ENCODE results near the gene TXN2.
A peak's percentile ranks its signal among the peaks of the same experiment; 100 is the strongest.
"Not testable (repeated sequence)": the region's sequence is repeated elsewhere in the genome, so short reads cannot be mapped to it uniquely, and the experiment has no call there.

The TXN2 gene

GRCh38 chr22:36481393-36482168, at the start of gene TXN2:
TSS of gene TXN2 (minus strand) at chr22:36481640. CDS start at chr22:36480837, 803 bp downstream.
- Histone ChIP-seq H3K4me3 (ENCODE audit: low read length) (peak within 1 kb of the TSS; percentile 52), H3K36me3 (ENCODE audit: control insufficient read depth, insufficient read depth, low read length) (peaks cover 4% of the 10 kb centered on the region), H3K4me1 (ENCODE audit: control insufficient read depth, insufficient read depth, low read length) (peaks cover 10% of the 10 kb centered on the region), H3K27me3 (ENCODE audit: control insufficient read depth, insufficient read depth, low read length) (no peaks in the 10 kb centered on the region), H3K9ac (ENCODE audit: low read length) (peak within 1 kb of the TSS; percentile 90), H3K9me3 (ENCODE audit: control insufficient read depth, low read length) (no peaks in the 10 kb centered on the region)

- H3K9ac ChIP-seq (ENCODE audit: low read length): peak within 1 kb of the TSS; percentile 97
- H3K27me3 ChIP-seq (ENCODE audit: control insufficient read depth, insufficient read depth, low read length): no peaks in the 10 kb centered on the region
- peaks cover 4% of the 10 kb centered on the region for H3K4me1 ChIP-seq (ENCODE audit: control insufficient read depth, insufficient read depth, low read length)
- no peaks in the 10 kb centered on the region for H3K9me3 ChIP-seq (ENCODE audit: control insufficient read depth, low read length)
- H3K36me3 ChIP-seq (ENCODE audit: control insufficient read depth, insufficient read depth, low read length): peaks cover 10% of the 10 kb centered on the region
- H3K4me3 ChIP-seq (ENCODE audit: low read length): peak within 1 kb of the TSS; percentile 94
Observed at GRCh38 chr22:36528795-36529751, 47.6 kb upstream of the TXN2 start, which contains the start of gene EIF3D. TSS of gene EIF3D (minus strand) at chr22:36529166. CDS start at chr22:36526121, 3,045 bp downstream.

DNA sequence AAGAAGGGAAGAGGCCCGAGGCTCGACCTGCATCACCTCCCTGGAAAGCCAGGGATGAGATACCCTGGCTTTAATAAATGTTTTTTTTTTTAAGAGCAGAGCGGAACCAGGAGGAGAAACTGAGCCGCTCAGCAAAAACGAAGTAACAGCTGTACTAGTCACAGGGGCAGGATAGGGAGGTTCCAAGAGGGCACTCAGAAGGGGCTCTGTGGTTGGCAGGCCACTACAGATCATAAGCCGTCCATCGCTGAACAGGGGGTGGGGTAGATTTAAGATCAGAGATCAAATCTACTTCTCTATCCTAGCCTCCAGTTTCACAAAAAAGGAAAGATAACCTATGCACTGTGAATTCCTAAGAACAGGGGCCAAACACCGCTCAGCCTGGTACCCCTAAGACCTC, 46.9 kb upstream of the TXN2 start:
- Histone ChIP-seq H3K4me1 (ENCODE audit: control insufficient read depth, insufficient read depth, low read length) (peaks cover 4% of the 10 kb centered on the region), H3K9ac (ENCODE audit: low read length) (peak overlapping the region; percentile 97), H3K9me3 (ENCODE audit: control insufficient read depth, low read length) (no peaks in the 10 kb centered on the region), H3K36me3 (ENCODE audit: control insufficient read depth, insufficient read depth, low read length) (peaks cover 16% of the 10 kb centered on the region), H3K27me3 (ENCODE audit: control insufficient read depth, insufficient read depth, low read length) (no peaks in the 10 kb centered on the region), H3K4me3 (ENCODE audit: low read length) (peak overlapping the region; percentile 94)

- no peaks in the 10 kb centered on the region for H3K9me3 ChIP-seq (ENCODE audit: control insufficient read depth, low read length)
- H3K4me1 ChIP-seq (ENCODE audit: control insufficient read depth, insufficient read depth, low read length): no peaks in the 10 kb centered on the region
Observed at GRCh38 chr22:36522662-36523061, 41.2 kb upstream of the TXN2 start.

GRCh38 chr22:36520423-36520822, 39.0 kb upstream of the TXN2 start:
- Histone ChIP-seq H3K9ac (ENCODE audit: low read length) (no peak overlapping the region), H3K4me1 (ENCODE audit: control insufficient read depth, insufficient read depth, low read length) (no peaks in the 10 kb centered on the region), H3K9me3 (ENCODE audit: control insufficient read depth, low read length) (no peaks in the 10 kb centered on the region), H3K4me3 (ENCODE audit: low read length) (no peak overlapping the region), H3K36me3 (ENCODE audit: control insufficient read depth, insufficient read depth, low read length) (peaks cover 41% of the 10 kb centered on the region), H3K27me3 (ENCODE audit: control insufficient read depth, insufficient read depth, low read length) (no peaks in the 10 kb centered on the region)

More at GRCh38 chr22:36522662-36523061, 41.2 kb upstream of the TXN2 start:
- Histone ChIP-seq H3K4me3 (ENCODE audit: low read length) (no peak overlapping the region), H3K9ac (ENCODE audit: low read length) (no peak overlapping the region), H3K27me3 (ENCODE audit: control insufficient read depth, insufficient read depth, low read length) (no peaks in the 10 kb centered on the region), H3K36me3 (ENCODE audit: control insufficient read depth, insufficient read depth, low read length) (peaks cover 37% of the 10 kb centered on the region)

DNA sequence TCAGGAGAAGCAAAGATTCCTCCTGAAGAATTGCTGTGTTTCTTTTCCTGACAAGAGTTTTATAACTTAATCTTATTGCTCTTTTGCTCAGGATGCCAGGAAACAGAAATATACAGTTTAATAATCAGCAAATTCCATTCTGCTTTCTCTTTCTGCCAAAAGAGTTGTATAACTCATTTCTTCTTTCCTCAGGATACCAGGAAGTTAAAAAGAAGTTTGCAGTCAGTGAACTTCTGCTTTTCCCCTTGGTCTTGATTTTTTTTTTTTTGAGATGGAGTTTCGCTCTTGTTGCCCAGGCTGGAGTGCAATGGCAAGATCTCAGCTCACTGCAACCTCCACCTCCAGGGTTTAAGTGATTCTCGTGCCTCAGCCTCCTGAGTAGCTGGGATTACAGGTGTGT, 38.5 kb upstream of the TXN2 start:
- peaks cover 39% of the 10 kb centered on the region for H3K36me3 ChIP-seq (ENCODE audit: control insufficient read depth, insufficient read depth, low read length)
- H3K27me3 ChIP-seq (ENCODE audit: control insufficient read depth, insufficient read depth, low read length); H3K4me1 ChIP-seq (ENCODE audit: control insufficient read depth, insufficient read depth, low read length); H3K9me3 ChIP-seq (ENCODE audit: control insufficient read depth, low read length); H3K9ac ChIP-seq (ENCODE audit: low read length); H3K4me3 ChIP-seq (ENCODE audit: low read length): not testable (repeated sequence)

- Histone ChIP-seq H3K9me3 (ENCODE audit: control insufficient read depth, low read length) (no peaks in the 10 kb centered on the region), H3K9ac (ENCODE audit: low read length) (no peak overlapping the region), H3K27me3 (ENCODE audit: control insufficient read depth, insufficient read depth, low read length) (no peaks in the 10 kb centered on the region), H3K36me3 (ENCODE audit: control insufficient read depth, insufficient read depth, low read length) (peaks cover 46% of the 10 kb centered on the region), H3K4me3 (ENCODE audit: low read length) (no peak overlapping the region), H3K4me1 (ENCODE audit: control insufficient read depth, insufficient read depth, low read length) (no peaks in the 10 kb centered on the region)
Observed at GRCh38 chr22:36514766-36515165, 33.3 kb upstream of the TXN2 start.

- Histone ChIP-seq H3K4me3 (ENCODE audit: low read length) (no peak overlapping the region), H3K9ac (ENCODE audit: low read length) (no peak overlapping the region), H3K36me3 (ENCODE audit: control insufficient read depth, insufficient read depth, low read length) (peaks cover 32% of the 10 kb centered on the region), H3K4me1 (ENCODE audit: control insufficient read depth, insufficient read depth, low read length) (no peaks in the 10 kb centered on the region), H3K9me3 (ENCODE audit: control insufficient read depth, low read length) (no peaks in the 10 kb centered on the region), H3K27me3 (ENCODE audit: control insufficient read depth, insufficient read depth, low read length) (no peaks in the 10 kb centered on the region)
Observed at GRCh38 chr22:36512991-36513390, 31.6 kb upstream of the TXN2 start.

DNA sequence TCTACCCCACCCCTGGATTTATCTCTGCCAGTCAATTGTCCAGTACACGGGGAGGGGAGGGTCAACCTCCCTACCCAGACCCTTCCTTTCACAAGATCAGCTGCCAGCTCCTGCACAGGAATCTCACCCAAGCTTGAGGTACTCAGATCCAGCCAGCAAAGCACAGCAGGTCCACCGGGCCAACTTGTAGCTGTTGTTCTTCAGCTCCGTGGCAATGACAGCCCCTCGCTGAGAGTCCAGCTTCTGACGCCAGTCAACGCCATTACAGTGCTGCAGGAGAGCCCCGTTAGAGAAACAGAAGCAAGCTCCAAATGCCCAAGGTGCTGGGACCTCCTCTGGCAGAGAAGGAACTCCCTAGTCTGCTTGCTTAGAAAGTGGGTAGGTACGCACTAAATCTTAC, 30.9 kb upstream of the TXN2 start:
- H3K4me1 ChIP-seq (ENCODE audit: control insufficient read depth, insufficient read depth, low read length): peaks cover 3% of the 10 kb centered on the region
- H3K36me3 ChIP-seq (ENCODE audit: control insufficient read depth, insufficient read depth, low read length): peaks cover 32% of the 10 kb centered on the region
- H3K4me3 ChIP-seq (ENCODE audit: low read length): no peak overlapping the region
- no peaks in the 10 kb centered on the region for H3K27me3 ChIP-seq (ENCODE audit: control insufficient read depth, insufficient read depth, low read length)
- H3K9me3 ChIP-seq (ENCODE audit: control insufficient read depth, low read length): no peaks in the 10 kb centered on the region
- no peak overlapping the region for H3K9ac ChIP-seq (ENCODE audit: low read length)

DNA sequence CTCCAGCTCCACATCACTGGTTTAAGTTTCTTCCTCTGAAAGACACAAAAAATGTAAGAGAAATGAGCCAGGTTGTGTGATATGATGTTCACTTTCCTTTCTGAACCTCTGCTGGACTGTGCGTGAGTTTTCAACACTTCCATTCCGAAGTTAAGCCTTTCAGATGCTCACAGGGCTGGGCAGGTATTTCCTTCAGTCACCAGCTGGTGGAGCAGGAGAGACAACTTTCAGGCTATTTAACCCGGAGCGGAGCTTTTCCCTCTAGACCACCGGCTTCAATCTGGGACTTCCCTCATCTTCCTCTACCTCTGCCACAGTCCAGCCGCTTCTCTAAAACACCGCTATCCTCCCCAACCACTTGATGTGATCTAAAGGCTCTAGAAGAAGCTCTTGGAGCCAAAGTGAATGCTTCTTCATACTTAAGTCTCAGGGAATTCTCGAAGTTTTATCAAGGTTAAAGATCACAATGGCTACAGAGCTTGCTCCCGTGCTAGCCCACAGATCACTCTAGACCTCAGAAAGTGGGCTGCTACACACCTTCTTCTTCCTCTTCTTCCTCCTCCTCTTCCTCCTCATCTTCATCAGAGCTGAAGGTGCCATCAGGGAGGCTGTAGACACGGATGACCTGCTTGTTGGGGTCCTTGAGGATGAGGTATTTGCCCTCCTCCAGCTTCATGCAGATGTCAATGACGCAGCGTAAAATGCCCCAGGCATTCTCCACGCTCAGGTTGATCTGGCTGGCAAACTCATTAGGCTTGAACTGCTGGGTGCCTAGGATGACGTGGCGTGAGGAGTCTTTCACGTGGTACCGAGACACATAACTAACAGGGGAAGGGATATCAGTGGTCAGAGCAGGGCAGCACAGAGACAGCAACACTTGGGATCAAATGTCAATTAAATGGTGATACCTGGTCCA, 29.8 kb upstream of the TXN2 start:
- no peak overlapping the region for H3K4me3 ChIP-seq (ENCODE audit: low read length)
- no peak overlapping the region for H3K9ac ChIP-seq (ENCODE audit: low read length)
- H3K9me3 ChIP-seq (ENCODE audit: control insufficient read depth, low read length): no peaks in the 10 kb centered on the region
- peaks cover 10% of the 10 kb centered on the region for H3K4me1 ChIP-seq (ENCODE audit: control insufficient read depth, insufficient read depth, low read length)
- H3K27me3 ChIP-seq (ENCODE audit: control insufficient read depth, insufficient read depth, low read length): no peaks in the 10 kb centered on the region
- peaks cover 29% of the 10 kb centered on the region for H3K36me3 ChIP-seq (ENCODE audit: control insufficient read depth, insufficient read depth, low read length)

DNA sequence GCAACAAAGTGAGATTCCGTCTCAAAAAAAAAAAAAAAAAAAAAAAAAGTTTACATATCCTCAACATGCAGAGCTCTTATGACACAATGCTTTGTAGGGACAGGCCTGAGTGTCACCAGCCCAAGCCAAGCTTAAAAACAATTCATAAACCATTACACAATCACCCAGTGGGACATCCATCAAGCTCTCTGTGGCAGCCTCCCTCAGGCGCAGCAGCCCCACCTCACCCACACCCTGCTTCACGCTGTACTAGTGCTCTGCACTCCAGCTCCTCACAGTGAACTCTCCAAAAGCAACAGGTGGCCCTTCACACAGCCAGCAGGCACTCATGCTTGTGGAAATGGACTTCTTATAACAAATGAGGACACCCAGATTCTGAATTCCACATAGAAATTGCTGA, 28.9 kb upstream of the TXN2 start:
- H3K36me3 ChIP-seq (ENCODE audit: control insufficient read depth, insufficient read depth, low read length): peaks cover 27% of the 10 kb centered on the region

More for the DNA sequence above, 28.9 kb upstream of the TXN2 start:
- H3K9ac ChIP-seq (ENCODE audit: low read length): no peak overlapping the region
- H3K4me3 ChIP-seq (ENCODE audit: low read length): no peak overlapping the region
- no peaks in the 10 kb centered on the region for H3K9me3 ChIP-seq (ENCODE audit: control insufficient read depth, low read length)
- H3K4me1 ChIP-seq (ENCODE audit: control insufficient read depth, insufficient read depth, low read length): peaks cover 10% of the 10 kb centered on the region
- H3K27me3 ChIP-seq (ENCODE audit: control insufficient read depth, insufficient read depth, low read length): no peaks in the 10 kb centered on the region

Data from mucosa of stomach (tissue), 1 donor.